Neutrophil (primary cell): ENCODE results near the gene NSD2.
"Not testable (repeated sequence)": the region's sequence is repeated elsewhere in the genome, so short reads cannot be mapped to it uniquely, and the experiment has no call there.

ENCODE experiments used
- H3K27ac ChIP-seq: fragments of 200-600 bp; sonication (generic); 2 replicates; pipeline ENCODE4 v1.5.1; 2016; ENCODE audit warnings: mild to moderate bottlenecking, moderate library complexity
- H3K27me3 ChIP-seq: fragments of 200-600 bp; sonication (generic); 2 replicates; pipeline ENCODE4 v1.6.0; 2016; ENCODE audit warnings: mild to moderate bottlenecking
- H3K36me3 ChIP-seq: fragments of 200-600 bp; sonication (generic); 2 replicates; pipeline ENCODE4 v1.5.1; 2017
- H3K4me1 ChIP-seq, 2 experiments: fragments of 200-600 bp in 1 of 2; sonication (generic) in 1 of 2; 1 replicate in 1 of 2; 2 replicates in 1 of 2; pipeline versions ENCODE4 v1.5.1 to v1.6.1; 2013 to 2016; ENCODE audit warnings: low read depth in 1 of 2, low read length in 1 of 2, mild to moderate bottlenecking in 1 of 2, moderate library complexity in 1 of 2; ENCODE audit not compliant: control insufficient read depth in 1 of 2, insufficient read depth in 1 of 2
- H3K4me3 ChIP-seq, 2 experiments: fragments of 200-600 bp in 1 of 2; sonication (generic) in 1 of 2; 1 replicate in 1 of 2; 2 replicates in 1 of 2; pipeline ENCODE4 v1.5.1; 2013 to 2016; ENCODE audit warnings: low read depth in 1 of 2, low read length in 1 of 2, mild to moderate bottlenecking in 1 of 2, moderate library complexity in 1 of 2
- H3K9me3 ChIP-seq: fragments of 200-600 bp; sonication (generic); 2 replicates; pipeline ENCODE4 v1.5.1; 2016
- CTCF ChIP-seq: fragments of 200-600 bp; sonication (generic); IDR thresholded peaks from 2 replicates; pipeline ENCODE4 v1.5.1; 2016; ENCODE audit warnings: antibody characterized with exemption

The NSD2 gene

GRCh38 chr4:1901127-1901526 lies 29.9 kb downstream of the NSD2 start:
- Histone ChIP-seq H3K9me3 (no peaks in the 10 kb centered on the region), H3K36me3 (peaks cover 46% of the 10 kb centered on the region), H3K27ac (no peak overlapping the region), H3K27me3 (no peaks in the 10 kb centered on the region), H3K4me3 (no peak overlapping the region), H3K4me1 (peaks cover 4 to 5% of the 10 kb centered on the region in 2 experiments)
- no peak for TF ChIP-seq CTCF

GRCh38 chr4:1902243-1902642 lies 31.1 kb downstream of the NSD2 start:
- TF ChIP-seq CTCF, result no peak
- Histone ChIP-seq H3K36me3 (peaks cover 51% of the 10 kb centered on the region), H3K27ac (no peak overlapping the region)

GRCh38 chr4:1903035-1903434 lies 31.8 kb downstream of the NSD2 start:
- no peak for TF ChIP-seq CTCF
- H3K27ac ChIP-seq, result no peak overlapping the region

More at GRCh38 chr4:1902243-1902642, 31.1 kb downstream of the NSD2 start:
- Histone ChIP-seq H3K9me3 (no peaks in the 10 kb centered on the region), H3K4me3 (no peak overlapping the region), H3K4me1 (peaks cover 4 to 5% of the 10 kb centered on the region in 2 experiments), H3K27me3 (no peaks in the 10 kb centered on the region)

GRCh38 chr4:1904042-1904441 lies 32.8 kb downstream of the NSD2 start:
- no peaks in the 10 kb centered on the region for H3K9me3 ChIP-seq
- no peak for TF ChIP-seq CTCF
- no peaks in the 10 kb centered on the region for H3K27me3 ChIP-seq
- H3K27ac ChIP-seq, result no peak overlapping the region
- no peak overlapping the region for H3K4me3 ChIP-seq
- peaks cover 57% of the 10 kb centered on the region for H3K36me3 ChIP-seq
- peaks cover 3 to 4% of the 10 kb centered on the region in 2 experiments for H3K4me1 ChIP-seq

More at GRCh38 chr4:1903035-1903434, 31.8 kb downstream of the NSD2 start:
- no peaks in the 10 kb centered on the region for H3K27me3 ChIP-seq
- no peak overlapping the region for H3K4me3 ChIP-seq
- H3K9me3 ChIP-seq, result no peaks in the 10 kb centered on the region
- H3K4me1 ChIP-seq, result peaks cover 4 to 5% of the 10 kb centered on the region in 2 experiments
- peaks cover 55% of the 10 kb centered on the region for H3K36me3 ChIP-seq

GRCh38 chr4:1907848-1908525 lies 36.8 kb downstream of the NSD2 start:
- no peak overlapping the region for H3K4me3 ChIP-seq
- H3K36me3 ChIP-seq, result peaks cover 44% of the 10 kb centered on the region
- H3K4me1 ChIP-seq, result no peaks in the 10 kb centered on the region
- H3K27ac ChIP-seq, result no peak overlapping the region
- H3K27me3 ChIP-seq, result no peaks in the 10 kb centered on the region
- TF ChIP-seq CTCF, result no peak
- H3K9me3 ChIP-seq, result no peaks in the 10 kb centered on the region

- H3K36me3 ChIP-seq, result peaks cover 40% of the 10 kb centered on the region
- H3K27ac ChIP-seq, H3K9me3 ChIP-seq, H3K4me3 ChIP-seq, H3K27me3 ChIP-seq, H3K4me1 ChIP-seq: not testable (repeated sequence)
Measured at GRCh38 chr4:1909696-1910095, 38.5 kb downstream of the NSD2 start.
